ENCODE measurements around the gene TTPAL. TPM values are rescaled to one million over a fixed set of nuclear protein-coding genes. Genes with fewer than 3 reads are reported as not detected.

Gene TTPAL
- total RNA-seq, 3 donors from 2014 or later (not counting 1 experiment from before 2014, with no cell fraction given), result 17.2 to 22.9 (median 22.5) TPM

DNA sequence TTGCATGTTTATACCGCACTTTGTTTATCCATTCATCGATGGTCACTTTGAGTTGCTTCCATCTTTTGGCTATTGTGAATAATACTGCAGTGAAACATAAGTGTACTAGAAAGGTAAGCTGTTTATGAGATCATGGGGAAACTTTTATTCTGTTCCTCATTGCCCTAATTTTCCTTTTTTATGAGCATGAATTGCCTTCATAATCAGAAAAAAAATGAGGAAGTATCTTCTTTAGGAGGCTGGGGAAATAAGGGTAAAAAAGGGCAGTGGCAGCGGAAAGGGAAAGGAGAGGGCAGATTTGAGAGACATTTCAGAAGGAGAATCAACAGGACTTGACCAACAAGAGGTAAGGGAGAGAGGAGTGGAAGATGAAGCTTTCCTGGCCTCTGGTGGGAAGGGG, 60.5 kb downstream of the TTPAL start:
- Mint-ChIP-seq H3K27me3 (ENCODE audit: low read depth in 2 of 2) (peaks cover 4 to 6% of the 10 kb centered on the region in 2 donors), H3K4me3 (no peak overlapping the region), H3K9me3 (no peaks in the 10 kb centered on the region), H3K4me1 (no peaks in the 10 kb centered on the region), H3K36me3 (no peaks in the 10 kb centered on the region), H3K27ac (no peak overlapping the region)
- intact Hi-C loops (cut with micrococcal nuclease), result no loop called here
- Histone ChIP-seq H3K27me3 (ENCODE audit: control insufficient read depth, insufficient read depth, low read length) (no peaks in the 10 kb centered on the region), H3K4me3 (ENCODE audit: low read length) (no peak overlapping the region), H3K9me3 (ENCODE audit: control insufficient read depth, insufficient read depth, low read length) (no peaks in the 10 kb centered on the region), H3K36me3 (ENCODE audit: control insufficient read depth, insufficient read depth, low read length) (no peaks in the 10 kb centered on the region), H3K4me1 (ENCODE audit: control insufficient read depth, insufficient read depth, low read length) (peaks cover 14% of the 10 kb centered on the region), H3K27ac (ENCODE audit: low read length) (no peak overlapping the region)
- TF ChIP-seq, protein P1, sequence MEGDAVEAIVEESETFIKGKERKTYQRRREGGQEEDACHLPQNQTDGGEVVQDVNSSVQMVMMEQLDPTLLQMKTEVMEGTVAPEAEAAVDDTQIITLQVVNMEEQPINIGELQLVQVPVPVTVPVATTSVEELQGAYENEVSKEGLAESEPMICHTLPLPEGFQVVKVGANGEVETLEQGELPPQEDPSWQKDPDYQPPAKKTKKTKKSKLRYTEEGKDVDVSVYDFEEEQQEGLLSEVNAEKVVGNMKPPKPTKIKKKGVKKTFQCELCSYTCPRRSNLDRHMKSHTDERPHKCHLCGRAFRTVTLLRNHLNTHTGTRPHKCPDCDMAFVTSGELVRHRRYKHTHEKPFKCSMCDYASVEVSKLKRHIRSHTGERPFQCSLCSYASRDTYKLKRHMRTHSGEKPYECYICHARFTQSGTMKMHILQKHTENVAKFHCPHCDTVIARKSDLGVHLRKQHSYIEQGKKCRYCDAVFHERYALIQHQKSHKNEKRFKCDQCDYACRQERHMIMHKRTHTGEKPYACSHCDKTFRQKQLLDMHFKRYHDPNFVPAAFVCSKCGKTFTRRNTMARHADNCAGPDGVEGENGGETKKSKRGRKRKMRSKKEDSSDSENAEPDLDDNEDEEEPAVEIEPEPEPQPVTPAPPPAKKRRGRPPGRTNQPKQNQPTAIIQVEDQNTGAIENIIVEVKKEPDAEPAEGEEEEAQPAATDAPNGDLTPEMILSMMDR (IDR thresholded peaks at IDR 0.05), result no peak
- 94% methylated on average over 3 of the region's 3 CpGs for WGBS (ENCODE audit: insufficient coverage)
- no peak for DNase-seq
- no peak for ATAC-seq

DNA sequence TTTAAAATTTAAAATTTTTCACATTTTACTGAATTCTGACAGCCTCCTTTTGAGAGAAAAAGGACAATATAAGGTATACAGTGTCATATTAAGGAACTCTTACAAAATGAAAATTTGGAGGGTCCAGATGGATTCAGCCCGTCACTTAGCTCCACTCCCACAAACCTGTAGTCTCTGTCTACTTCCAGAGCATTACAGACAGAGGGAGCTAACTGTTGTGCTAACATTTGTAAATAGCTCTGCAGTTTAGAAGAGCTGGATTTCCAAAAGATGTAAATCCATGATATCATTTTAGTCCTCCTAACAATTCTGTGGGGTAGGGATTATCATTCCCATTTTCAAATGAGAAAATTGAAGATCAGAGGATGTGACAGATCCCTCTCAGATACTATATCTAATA, 62.3 kb downstream of the TTPAL start:
- WGBS (ENCODE audit: insufficient coverage), result 100% methylated on average over 1 of the region's 1 CpG
- H3K4me1 ChIP-seq (ENCODE audit: control insufficient read depth, insufficient read depth, low read length), result no peaks in the 10 kb centered on the region
- no peaks in the 10 kb centered on the region for H3K27me3 ChIP-seq (ENCODE audit: control insufficient read depth, insufficient read depth, low read length)
- H3K36me3 Mint-ChIP-seq, result no peaks in the 10 kb centered on the region
- no peak overlapping the region for H3K4me3 Mint-ChIP-seq
- no peak overlapping the region for H3K4me3 ChIP-seq (ENCODE audit: low read length)
- peaks cover 4 to 6% of the 10 kb centered on the region in 2 donors for H3K27me3 Mint-ChIP-seq (ENCODE audit: low read depth in 2 of 2)
- H3K27ac ChIP-seq (ENCODE audit: low read length), result no peak overlapping the region
- H3K9me3 ChIP-seq (ENCODE audit: control insufficient read depth, insufficient read depth, low read length), result no peaks in the 10 kb centered on the region
- ATAC-seq (no peak), DNase-seq (no peak)
- TF ChIP-seq, protein P1 (IDR thresholded peaks at IDR 0.05), result no peak
- intact Hi-C loops (cut with micrococcal nuclease), result no loop called here
- H3K4me1 Mint-ChIP-seq, result no peaks in the 10 kb centered on the region
- H3K36me3 ChIP-seq (ENCODE audit: control insufficient read depth, insufficient read depth, low read length), result no peaks in the 10 kb centered on the region
- H3K9me3 Mint-ChIP-seq, result no peaks in the 10 kb centered on the region
- H3K27ac Mint-ChIP-seq, result no peak overlapping the region

- no peaks in the 10 kb centered on the region for H3K27me3 ChIP-seq (ENCODE audit: control insufficient read depth, insufficient read depth, low read length)
- H3K4me3 ChIP-seq (ENCODE audit: low read length), result no peak overlapping the region
- no peak overlapping the region for H3K27ac ChIP-seq (ENCODE audit: low read length)
- H3K27me3 Mint-ChIP-seq (ENCODE audit: low read depth in 2 of 2), result peaks cover 4 to 6% of the 10 kb centered on the region in 2 donors
- H3K4me3 Mint-ChIP-seq, result no peak overlapping the region
- no peak overlapping the region for H3K27ac Mint-ChIP-seq
- WGBS (ENCODE audit: insufficient coverage), result 81% methylated on average over 6 of the region's 6 CpGs
- no peaks in the 10 kb centered on the region for H3K9me3 Mint-ChIP-seq
- no peaks in the 10 kb centered on the region for H3K4me1 Mint-ChIP-seq
- TF ChIP-seq, protein P1 (IDR thresholded peaks at IDR 0.05), result no peak
- no peaks in the 10 kb centered on the region for H3K36me3 Mint-ChIP-seq
- ATAC-seq, result no peak
- DNase-seq, result no peak
- H3K9me3 ChIP-seq (ENCODE audit: control insufficient read depth, insufficient read depth, low read length), result no peaks in the 10 kb centered on the region
- H3K4me1 ChIP-seq (ENCODE audit: control insufficient read depth, insufficient read depth, low read length), result no peaks in the 10 kb centered on the region
- intact Hi-C loops (cut with micrococcal nuclease), result no loop called here
- H3K36me3 ChIP-seq (ENCODE audit: control insufficient read depth, insufficient read depth, low read length), result no peaks in the 10 kb centered on the region
Observed at GRCh38 chr20:44540834-44541233, 65.2 kb downstream of the TTPAL start.

GRCh38 chr20:44541992-44542391, 66.3 kb downstream of the TTPAL start:
- H3K27me3 Mint-ChIP-seq (ENCODE audit: low read depth in 2 of 2), result peaks cover 0 to 2% of the 10 kb centered on the region in 2 donors
- Histone ChIP-seq H3K36me3 (ENCODE audit: control insufficient read depth, insufficient read depth, low read length) (no peaks in the 10 kb centered on the region), H3K27ac (ENCODE audit: low read length) (no peak overlapping the region), H3K9me3 (ENCODE audit: control insufficient read depth, insufficient read depth, low read length) (no peaks in the 10 kb centered on the region), H3K27me3 (ENCODE audit: control insufficient read depth, insufficient read depth, low read length) (no peaks in the 10 kb centered on the region), H3K4me3 (ENCODE audit: low read length) (no peak overlapping the region), H3K4me1 (ENCODE audit: control insufficient read depth, insufficient read depth, low read length) (no peaks in the 10 kb centered on the region)
- H3K27ac Mint-ChIP-seq, result no peak overlapping the region
- H3K9me3 Mint-ChIP-seq, result no peaks in the 10 kb centered on the region
- no peaks in the 10 kb centered on the region for H3K36me3 Mint-ChIP-seq
- H3K4me3 Mint-ChIP-seq, result no peak overlapping the region
- no peaks in the 10 kb centered on the region for H3K4me1 Mint-ChIP-seq
- TF ChIP-seq, protein P1 (IDR thresholded peaks at IDR 0.05), result no peak
- ATAC-seq (no peak), DNase-seq (no peak)
- intact Hi-C loops (cut with micrococcal nuclease), result no loop called here
- WGBS (ENCODE audit: insufficient coverage), result 96% methylated on average over 2 of the region's 4 CpGs

All from natural killer cell (primary cell).